MM.1S (cell line): ENCODE data around the gene FBN2.
"Not testable (repeated sequence)": the region's sequence is repeated elsewhere in the genome, so short reads cannot be mapped to it uniquely, and the experiment has no call there.

Experiments
- DNase-seq: peaks from one replicate; pipeline ENCODE4 v3.0.0-alpha.2; 2015
- H2AFZ ChIP-seq: fragments of 300-600 bp; sonication (generic); 2 replicates; pipeline ENCODE4 v1.6.0; 2016; ENCODE audit warnings: antibody characterized with exemption, low read length
- H3F3A ChIP-seq: fragments of 300-600 bp; sonication (generic); 2 replicates; pipeline ENCODE4 v1.6.1; 2016; ENCODE audit warnings: mild to moderate bottlenecking, antibody characterized with exemption, low read length, moderate library complexity, mixed read lengths; ENCODE audit not compliant: insufficient read depth
- H3K27ac ChIP-seq: fragments of 300-600 bp; sonication (generic); 2 replicates; pipeline ENCODE4 v1.5.1; 2016; ENCODE audit warnings: mild to moderate bottlenecking, low read length
- H3K27me3 ChIP-seq: fragments of 300-600 bp; sonication (generic); replicated peaks from 2 replicates; pipeline ENCODE4 v1.6.0; 2016; ENCODE audit warnings: low read length; ENCODE audit not compliant: insufficient read depth
- H3K36me3 ChIP-seq: fragments of 300-600 bp; sonication (generic); replicated peaks from 2 replicates; pipeline ENCODE4 v1.6.1; 2016; ENCODE audit warnings: mild to moderate bottlenecking, low read length, mixed read lengths; ENCODE audit not compliant: insufficient read depth
- H3K4me1 ChIP-seq: fragments of 300-600 bp; sonication (generic); 2 replicates; pipeline ENCODE4 v1.6.1; 2016; ENCODE audit warnings: low read length, mixed read lengths
- H3K4me2 ChIP-seq: fragments of 300-600 bp; sonication (generic); 2 replicates; pipeline ENCODE4 v1.6.0; 2016; ENCODE audit warnings: low read depth, low read length
- H3K4me3 ChIP-seq: fragments of 300-600 bp; sonication (generic); 2 replicates; pipeline ENCODE4 v1.5.1; 2016; ENCODE audit warnings: low read length, mixed read lengths
- H3K79me2 ChIP-seq: fragments of 300-600 bp; sonication (generic); 2 replicates; pipeline ENCODE4 v1.6.1; 2016; ENCODE audit warnings: mixed run types, low read length, mixed read lengths
- H3K9ac ChIP-seq: fragments of 300-600 bp; sonication (generic); 2 replicates; pipeline ENCODE4 v1.6.1; 2016; ENCODE audit warnings: low read length, mixed read lengths
- H3K9me2 ChIP-seq: fragments of 300-600 bp; sonication (generic); replicated peaks from 2 replicates; pipeline ENCODE4 v1.6.1; 2016; ENCODE audit warnings: mild to moderate bottlenecking, low read length, mixed read lengths; ENCODE audit not compliant: insufficient read depth
- H3K9me3 ChIP-seq: fragments of 300-600 bp; sonication (generic); replicated peaks from 2 replicates; pipeline ENCODE4 v1.6.1; 2016; ENCODE audit warnings: mild to moderate bottlenecking, low read length, mixed read lengths; ENCODE audit not compliant: insufficient read depth
- H4K20me1 ChIP-seq: fragments of 300-600 bp; sonication (generic); 2 replicates; pipeline ENCODE4 v1.6.1; 2016; ENCODE audit warnings: mild to moderate bottlenecking, low read length, moderate library complexity, mixed read lengths; ENCODE audit not compliant: insufficient read depth
- EZH2 ChIP-seq: fragments of 300-600 bp; sonication (generic); optimal IDR thresholded peaks from 2 replicates; pipeline ENCODE3; 2017; ENCODE audit warnings: low read depth, mild to moderate bottlenecking, antibody characterized with exemption, low read length, mixed read lengths
- EZH2phosphoT487 ChIP-seq: fragments of 300-600 bp; sonication (generic); IDR thresholded peaks from 2 replicates; pipeline ENCODE4 v1.6.1; 2018; ENCODE audit warnings: antibody characterized with exemption, low read length
- TF ChIP-seq, protein P1 (sequence below): fragments of 300-600 bp; sonication (generic); IDR thresholded peaks from 2 replicates; pipeline ENCODE4 v1.5.1; 2016; ENCODE audit warnings: antibody characterized with exemption, low read length, mixed read lengths

The FBN2 gene

DNA sequence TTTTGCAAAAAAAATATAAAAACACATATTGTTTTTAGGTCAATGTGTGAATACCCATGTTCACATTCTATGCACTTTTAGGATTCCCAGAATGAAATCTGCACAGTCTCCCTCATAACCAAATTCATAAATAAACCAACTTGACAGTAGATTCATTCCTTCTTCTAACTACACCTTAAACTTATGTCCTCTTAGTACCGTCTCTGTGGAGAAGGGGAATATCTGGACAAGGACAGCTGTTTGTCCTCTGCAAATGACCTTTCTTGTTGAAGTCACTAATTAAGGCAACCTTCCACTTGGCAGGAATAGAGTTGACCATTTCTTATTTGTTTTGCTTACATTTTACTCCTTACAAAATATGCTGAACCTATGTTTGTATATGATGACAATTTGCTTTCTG, 71.1 kb downstream of the FBN2 start:
- Histone ChIP-seq H3K9ac (no peak overlapping the region), H3K4me3 (no peak overlapping the region), H4K20me1 (no peaks in the 10 kb centered on the region), H3F3A (no peaks in the 10 kb centered on the region), H3K4me1 (no peaks in the 10 kb centered on the region), H3K27me3 (no peaks in the 10 kb centered on the region), H3K27ac (no peak overlapping the region), H3K79me2 (no peaks in the 10 kb centered on the region), H3K4me2 (no peak overlapping the region), H3K9me3 (no peaks in the 10 kb centered on the region), H3K36me3 (no peaks in the 10 kb centered on the region), H3K9me2 (no peaks in the 10 kb centered on the region), H2AFZ (no peak overlapping the region)
- no peak for TF ChIP-seq EZH2
- no peak for TF ChIP-seq EZH2phosphoT487
- TF ChIP-seq, protein P1, sequence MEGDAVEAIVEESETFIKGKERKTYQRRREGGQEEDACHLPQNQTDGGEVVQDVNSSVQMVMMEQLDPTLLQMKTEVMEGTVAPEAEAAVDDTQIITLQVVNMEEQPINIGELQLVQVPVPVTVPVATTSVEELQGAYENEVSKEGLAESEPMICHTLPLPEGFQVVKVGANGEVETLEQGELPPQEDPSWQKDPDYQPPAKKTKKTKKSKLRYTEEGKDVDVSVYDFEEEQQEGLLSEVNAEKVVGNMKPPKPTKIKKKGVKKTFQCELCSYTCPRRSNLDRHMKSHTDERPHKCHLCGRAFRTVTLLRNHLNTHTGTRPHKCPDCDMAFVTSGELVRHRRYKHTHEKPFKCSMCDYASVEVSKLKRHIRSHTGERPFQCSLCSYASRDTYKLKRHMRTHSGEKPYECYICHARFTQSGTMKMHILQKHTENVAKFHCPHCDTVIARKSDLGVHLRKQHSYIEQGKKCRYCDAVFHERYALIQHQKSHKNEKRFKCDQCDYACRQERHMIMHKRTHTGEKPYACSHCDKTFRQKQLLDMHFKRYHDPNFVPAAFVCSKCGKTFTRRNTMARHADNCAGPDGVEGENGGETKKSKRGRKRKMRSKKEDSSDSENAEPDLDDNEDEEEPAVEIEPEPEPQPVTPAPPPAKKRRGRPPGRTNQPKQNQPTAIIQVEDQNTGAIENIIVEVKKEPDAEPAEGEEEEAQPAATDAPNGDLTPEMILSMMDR, result no peak
- no peak for DNase-seq

DNA sequence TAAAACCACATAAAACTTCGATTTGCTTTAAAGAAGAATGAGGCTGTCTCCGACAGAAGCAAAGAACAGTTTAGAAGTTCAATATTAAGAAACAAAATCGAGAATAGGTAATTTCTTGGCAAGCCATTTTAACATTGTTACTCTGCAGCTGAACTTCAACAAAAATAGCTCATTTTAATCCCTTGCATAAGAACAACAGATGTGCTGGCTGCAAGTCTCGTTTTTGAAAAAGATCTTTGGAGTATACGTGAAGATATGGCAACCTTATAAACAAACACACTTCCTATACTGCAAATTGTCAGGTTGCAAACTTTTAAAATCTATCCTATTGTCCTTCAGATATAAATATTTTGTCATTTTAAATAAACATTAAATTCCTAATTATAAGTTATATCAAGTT, 71.5 kb downstream of the FBN2 start:
- no peaks in the 10 kb centered on the region for H3K27me3 ChIP-seq
- TF ChIP-seq, protein P1, result no peak
- TF ChIP-seq EZH2 (no peak), EZH2phosphoT487 (no peak)
- no peaks in the 10 kb centered on the region for H3F3A ChIP-seq
- no peak for DNase-seq
- no peaks in the 10 kb centered on the region for H3K9me2 ChIP-seq
- no peaks in the 10 kb centered on the region for H3K79me2 ChIP-seq
- H3K27ac ChIP-seq, result no peak overlapping the region
- H2AFZ ChIP-seq, result no peak overlapping the region
- no peaks in the 10 kb centered on the region for H3K36me3 ChIP-seq
- H3K9ac ChIP-seq, result no peak overlapping the region
- no peaks in the 10 kb centered on the region for H3K4me1 ChIP-seq
- no peaks in the 10 kb centered on the region for H4K20me1 ChIP-seq
- no peak overlapping the region for H3K4me3 ChIP-seq
- H3K4me2 ChIP-seq, result no peak overlapping the region
- H3K9me3 ChIP-seq, result no peaks in the 10 kb centered on the region

DNA sequence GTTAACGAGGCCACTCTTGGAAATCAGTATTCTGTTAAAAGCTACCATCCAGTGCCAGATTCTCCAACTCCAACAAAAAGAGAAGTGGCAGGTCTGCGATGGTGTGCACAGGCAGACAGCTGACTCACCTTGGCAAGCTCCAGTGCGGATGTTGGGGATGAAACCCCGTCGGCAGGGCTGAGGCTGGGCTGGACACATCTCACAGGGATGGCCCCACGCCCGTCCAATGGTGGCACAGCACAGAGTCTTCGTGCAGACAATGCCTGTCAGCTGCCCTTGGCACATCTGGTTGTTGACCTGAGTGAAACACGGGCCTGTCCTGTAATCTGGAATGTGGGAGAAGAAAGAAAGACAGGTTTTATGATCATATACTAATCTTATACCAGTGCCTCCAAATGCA, 73.4 kb downstream of the FBN2 start:
- Histone ChIP-seq H3K4me3 (no peak overlapping the region), H3K27ac (no peak overlapping the region), H3K27me3 (no peaks in the 10 kb centered on the region), H3F3A (no peaks in the 10 kb centered on the region), H3K4me2 (no peak overlapping the region), H2AFZ (no peak overlapping the region), H3K9me3 (no peaks in the 10 kb centered on the region), H3K9ac (no peak overlapping the region), H3K4me1 (no peaks in the 10 kb centered on the region), H4K20me1 (no peaks in the 10 kb centered on the region), H3K9me2 (no peaks in the 10 kb centered on the region), H3K36me3 (no peaks in the 10 kb centered on the region), H3K79me2 (no peaks in the 10 kb centered on the region)
- no peak for DNase-seq
- TF ChIP-seq, protein P1, result no peak
- TF ChIP-seq EZH2, result no peak

DNA sequence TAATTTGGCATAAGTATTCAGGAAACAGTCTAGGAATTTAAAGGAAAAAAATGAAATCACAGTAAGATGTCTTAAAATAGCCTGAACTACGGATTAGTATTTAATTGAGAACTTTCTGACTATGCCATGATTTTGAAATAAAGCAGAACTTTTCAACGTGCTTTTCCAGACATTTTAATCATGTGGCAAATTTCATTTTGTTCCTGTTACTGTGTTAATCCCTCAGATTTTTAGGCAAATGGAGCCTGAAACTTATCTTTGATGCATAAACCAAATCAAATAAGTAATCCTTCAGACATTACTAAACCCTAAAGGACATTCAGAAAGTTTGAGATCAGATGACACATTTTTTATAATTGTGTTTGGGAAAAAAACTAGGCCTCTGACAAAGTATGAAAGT, 75.7 kb downstream of the FBN2 start:
- Histone ChIP-seq H3K4me2 (no peak overlapping the region), H3K27ac (no peak overlapping the region), H3F3A (no peaks in the 10 kb centered on the region), H4K20me1 (no peaks in the 10 kb centered on the region), H3K4me1 (no peaks in the 10 kb centered on the region), H3K4me3 (no peak overlapping the region), H3K9me3 (no peaks in the 10 kb centered on the region), H3K9ac (no peak overlapping the region), H3K9me2 (no peaks in the 10 kb centered on the region), H2AFZ (no peak overlapping the region), H3K79me2 (no peaks in the 10 kb centered on the region), H3K27me3 (no peaks in the 10 kb centered on the region), H3K36me3 (no peaks in the 10 kb centered on the region)
- TF ChIP-seq, protein P1, result no peak
- TF ChIP-seq EZH2phosphoT487 (no peak), EZH2 (no peak)
- no peak for DNase-seq

DNA sequence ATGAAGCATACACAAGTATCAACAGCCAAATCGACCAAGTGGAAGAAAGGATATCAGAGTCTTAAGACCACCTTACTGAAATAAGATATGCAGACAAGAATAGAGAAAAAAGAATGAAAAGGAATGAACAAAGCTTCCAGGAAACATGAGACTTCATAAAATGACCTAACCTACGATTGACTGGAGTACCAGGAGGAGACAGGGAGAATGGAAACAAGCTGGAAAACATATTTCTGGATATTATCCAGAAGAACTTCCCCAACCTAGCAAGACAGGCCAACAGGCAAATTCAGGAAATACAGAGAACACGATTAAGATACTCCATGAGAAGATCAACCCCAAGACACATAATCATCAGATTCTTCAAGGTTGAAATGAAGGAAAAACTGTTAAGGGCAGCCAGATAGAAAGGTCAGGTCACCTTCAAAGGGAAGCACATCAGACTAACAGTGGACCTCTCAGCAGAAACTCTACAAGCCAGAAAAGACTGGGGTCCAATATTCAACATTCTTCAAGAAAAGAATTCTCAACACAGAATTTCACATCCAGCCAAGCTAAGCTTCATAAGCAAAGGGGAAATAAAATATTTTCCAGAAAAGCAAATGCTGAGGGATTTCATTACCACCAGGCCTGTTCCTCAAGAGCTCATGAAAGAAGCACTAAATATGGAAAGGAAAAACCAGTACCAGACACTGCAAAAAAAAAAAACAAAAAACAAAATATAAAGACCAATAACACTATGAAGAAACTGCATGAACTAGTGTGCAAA, 80.7 kb downstream of the FBN2 start:
- H3K79me2 ChIP-seq, DNase-seq, H3K27ac ChIP-seq, H4K20me1 ChIP-seq, H3K9me2 ChIP-seq, H3K4me1 ChIP-seq, H2AFZ ChIP-seq, H3F3A ChIP-seq, H3K9me3 ChIP-seq, H3K4me2 ChIP-seq, H3K27me3 ChIP-seq, H3K36me3 ChIP-seq, H3K9ac ChIP-seq, H3K4me3 ChIP-seq: not testable (repeated sequence)
